Panc1 (cell line): ENCODE results near the gene ANK3.

Experiments used
- CTCF ChIP-seq: fragments of 450-650 bp; IDR thresholded peaks from 2 replicates; pipeline ENCODE4 v1.5.1; 2017; ENCODE audit warnings: mild to moderate bottlenecking
- POLR2AphosphoS5 ChIP-seq: IDR thresholded peaks from 2 replicates; pipeline ENCODE4 v1.6.1; 2012; ENCODE audit warnings: mild to moderate bottlenecking, low read depth, low read length, moderate library complexity

- TF ChIP-seq CTCF = no peak
- no peak for TF ChIP-seq POLR2AphosphoS5
Measured at GRCh38 chr10:59977486-59977885, 412.2 kb downstream of the ANK3 start.
